Neural cell (in vitro differentiated cells): ENCODE data around the gene KNG1.

Experiments
- EP300 ChIP-seq: fragments of 450-650 bp; conservative IDR thresholded peaks from 2 replicates; pipeline ENCODE4 v1.6.1; 2014; ENCODE audit warnings: antibody characterized with exemption, mild to moderate bottlenecking, moderate library complexity; ENCODE audit not compliant: poor library complexity, severe bottlenecking
- EZH2 ChIP-seq: fragments of 200-600, 300-800 bp; shearing (Covaris generic), sonication (generic); IDR thresholded peaks from 2 replicates; pipeline ENCODE4 v1.6.1; 2014; ENCODE audit warnings: antibody characterized with exemption, low read length, borderline replicate concordance, mild to moderate bottlenecking; ENCODE audit not compliant: insufficient read depth, poor library complexity, severe bottlenecking
- MXI1 ChIP-seq: fragments of 450-650 bp; conservative IDR thresholded peaks from 2 replicates; pipeline ENCODE4 v1.6.1; 2014; ENCODE audit warnings: antibody characterized with exemption, mild to moderate bottlenecking; ENCODE audit not compliant: poor library complexity, severe bottlenecking
- POLR2AphosphoS5 ChIP-seq: IDR thresholded peaks from 2 replicates; pipeline ENCODE4 v1.6.1; 2012
- TF ChIP-seq, protein P1 (sequence below): fragments of 450-650 bp; IDR thresholded peaks from 2 replicates; pipeline ENCODE4 v1.5.1; 2014; ENCODE audit warnings: antibody characterized with exemption, mild to moderate bottlenecking, moderate library complexity; ENCODE audit not compliant: poor library complexity, severe bottlenecking

DNA sequence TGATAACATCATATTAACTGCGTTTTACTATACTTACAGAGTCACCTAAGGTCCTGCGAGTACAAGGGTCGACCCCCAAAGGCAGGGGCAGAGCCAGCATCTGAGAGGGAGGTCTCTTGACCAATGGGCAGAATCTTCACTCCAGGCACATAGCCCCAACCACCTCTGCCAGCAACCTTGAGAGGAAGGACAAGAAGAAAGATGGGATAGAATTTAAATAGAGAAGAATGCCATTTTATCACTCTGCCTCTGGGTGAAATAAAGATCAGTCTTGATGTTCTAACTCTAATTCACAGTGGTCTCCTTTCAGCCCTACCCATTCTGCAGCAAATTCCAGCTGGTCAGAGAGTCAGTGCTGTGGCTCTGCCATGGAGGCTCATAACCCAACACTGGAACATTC lies 26.5 kb downstream of the KNG1 start:
- TF ChIP-seq, protein P1, sequence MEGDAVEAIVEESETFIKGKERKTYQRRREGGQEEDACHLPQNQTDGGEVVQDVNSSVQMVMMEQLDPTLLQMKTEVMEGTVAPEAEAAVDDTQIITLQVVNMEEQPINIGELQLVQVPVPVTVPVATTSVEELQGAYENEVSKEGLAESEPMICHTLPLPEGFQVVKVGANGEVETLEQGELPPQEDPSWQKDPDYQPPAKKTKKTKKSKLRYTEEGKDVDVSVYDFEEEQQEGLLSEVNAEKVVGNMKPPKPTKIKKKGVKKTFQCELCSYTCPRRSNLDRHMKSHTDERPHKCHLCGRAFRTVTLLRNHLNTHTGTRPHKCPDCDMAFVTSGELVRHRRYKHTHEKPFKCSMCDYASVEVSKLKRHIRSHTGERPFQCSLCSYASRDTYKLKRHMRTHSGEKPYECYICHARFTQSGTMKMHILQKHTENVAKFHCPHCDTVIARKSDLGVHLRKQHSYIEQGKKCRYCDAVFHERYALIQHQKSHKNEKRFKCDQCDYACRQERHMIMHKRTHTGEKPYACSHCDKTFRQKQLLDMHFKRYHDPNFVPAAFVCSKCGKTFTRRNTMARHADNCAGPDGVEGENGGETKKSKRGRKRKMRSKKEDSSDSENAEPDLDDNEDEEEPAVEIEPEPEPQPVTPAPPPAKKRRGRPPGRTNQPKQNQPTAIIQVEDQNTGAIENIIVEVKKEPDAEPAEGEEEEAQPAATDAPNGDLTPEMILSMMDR: no peak
- TF ChIP-seq EZH2 (no peak), POLR2AphosphoS5 (no peak), EP300 (no peak), MXI1 (no peak)
